ENCODE results near the gene LSM14A.
"Not testable (repeated sequence)": the region's sequence is repeated elsewhere in the genome, so short reads cannot be mapped to it uniquely, and the experiment has no call there.

LSM14A gene

DNA sequence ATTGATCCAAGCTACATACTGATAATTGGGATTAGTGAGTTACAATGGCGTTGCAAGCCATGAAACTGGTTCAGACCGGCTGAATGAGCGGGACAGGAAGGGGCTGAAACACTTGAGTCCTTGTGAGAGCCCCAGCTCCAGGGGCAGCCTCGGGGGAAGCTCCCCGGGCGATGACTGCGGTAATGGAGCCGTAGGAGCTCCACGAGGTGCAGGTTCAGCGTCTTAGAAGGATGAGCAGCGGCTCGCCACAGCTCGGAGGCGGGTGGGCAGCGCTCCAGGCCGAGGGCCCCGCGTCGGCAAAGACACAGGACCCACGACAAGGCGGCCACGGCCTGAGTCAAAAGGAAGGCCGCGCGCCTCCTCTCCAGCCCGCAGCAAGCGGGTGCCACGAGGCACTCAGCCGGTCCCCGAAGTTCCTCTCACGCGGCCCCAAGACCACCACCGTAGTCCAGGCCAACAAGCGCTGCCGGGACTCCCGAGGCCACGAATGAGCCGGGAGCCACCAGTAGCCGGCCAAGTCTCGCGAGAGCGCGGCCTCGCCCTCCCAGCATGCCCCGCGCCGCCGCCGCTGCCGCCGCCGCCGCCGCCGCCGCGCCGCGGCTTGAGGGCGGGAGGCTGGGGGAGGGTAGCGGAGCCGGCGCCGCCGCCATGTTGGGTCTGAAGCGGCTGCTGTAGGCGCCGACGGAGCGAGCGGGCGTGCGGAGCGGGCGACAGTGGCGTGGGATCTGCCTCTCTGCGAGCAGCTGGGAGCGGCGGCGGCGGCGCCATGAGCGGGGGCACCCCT, at the start of gene LSM14A:
TSS of gene LSM14A (plus strand) at position 628 of the 784 bp plus-strand sequence. CDS start at position 767, 139 bp downstream.
- Histone ChIP-seq H3K79me2 (ENCODE audit: control insufficient read depth, insufficient read depth, low read length, unreplicated experiment) (peaks cover 46% of the 10 kb centered on the region), H3K4me3 (ENCODE audit: low read depth, low read length) (peak within 1 kb of the TSS; percentile 73), H3K27ac (ENCODE audit: low read depth, low read length) (peak within 1 kb of the TSS; percentile 91), H3K27me3 (ENCODE audit: insufficient read depth, low read length) (no peaks in the 10 kb centered on the region), H3K36me3 (ENCODE audit: insufficient read depth, low read length) (peaks cover 3% of the 10 kb centered on the region; the same call in 1 of the 2 replicates), H2AFZ (ENCODE audit: low read length, unreplicated experiment) (peak within 1 kb of the TSS; percentile 89), H3K4me1 (ENCODE audit: control insufficient read depth, insufficient read depth, low read length, unreplicated experiment) (peaks cover 15% of the 10 kb centered on the region)

DNA sequence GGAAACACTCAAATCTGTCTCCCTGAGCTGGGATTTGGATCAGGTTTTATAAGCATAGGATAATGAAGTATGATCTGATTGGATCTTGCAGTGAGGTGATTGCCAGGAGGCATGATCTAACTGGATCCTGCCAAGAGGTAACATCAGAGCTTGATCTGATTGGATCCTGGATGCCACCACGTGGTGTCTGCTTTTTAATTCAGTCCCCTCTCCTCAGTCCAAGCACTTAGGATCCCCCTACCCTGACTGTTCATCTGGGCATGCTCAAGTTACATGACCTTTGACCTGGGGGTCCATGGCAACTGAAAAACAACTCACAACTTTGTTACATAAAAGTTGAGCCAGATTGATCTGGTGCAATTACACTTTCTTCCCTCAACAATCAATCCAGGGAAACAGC, 47.5 kb upstream of the LSM14A start:
- no peak overlapping the region for H3K27ac ChIP-seq (ENCODE audit: low read depth, low read length)
- H2AFZ ChIP-seq (ENCODE audit: low read length, unreplicated experiment), result no peak overlapping the region
- H3K4me3 ChIP-seq (ENCODE audit: low read depth, low read length), result no peak overlapping the region
- no peaks in the 10 kb centered on the region for H3K4me1 ChIP-seq (ENCODE audit: control insufficient read depth, insufficient read depth, low read length, unreplicated experiment)
- H3K27me3 ChIP-seq (ENCODE audit: insufficient read depth, low read length), result no peaks in the 10 kb centered on the region
- no peaks in the 10 kb centered on the region for H3K36me3 ChIP-seq (ENCODE audit: insufficient read depth, low read length)
- no peaks in the 10 kb centered on the region for H3K79me2 ChIP-seq (ENCODE audit: control insufficient read depth, insufficient read depth, low read length, unreplicated experiment)

GRCh38 chr19:34126966-34127365, 45.3 kb upstream of the LSM14A start:
- Histone ChIP-seq H3K4me1 (ENCODE audit: control insufficient read depth, insufficient read depth, low read length, unreplicated experiment) (no peaks in the 10 kb centered on the region), H3K4me3 (ENCODE audit: low read depth, low read length) (no peak overlapping the region), H3K79me2 (ENCODE audit: control insufficient read depth, insufficient read depth, low read length, unreplicated experiment) (no peaks in the 10 kb centered on the region), H3K27ac (ENCODE audit: low read depth, low read length) (no peak overlapping the region), H3K36me3 (ENCODE audit: insufficient read depth, low read length) (no peaks in the 10 kb centered on the region), H2AFZ (ENCODE audit: low read length, unreplicated experiment) (no peak overlapping the region), H3K27me3 (ENCODE audit: insufficient read depth, low read length) (no peaks in the 10 kb centered on the region)

- no peaks in the 10 kb centered on the region for H3K27me3 ChIP-seq (ENCODE audit: insufficient read depth, low read length)
- H3K36me3 ChIP-seq (ENCODE audit: insufficient read depth, low read length), result no peaks in the 10 kb centered on the region
- no peaks in the 10 kb centered on the region for H3K79me2 ChIP-seq (ENCODE audit: control insufficient read depth, insufficient read depth, low read length, unreplicated experiment)
- no peak overlapping the region for H3K4me3 ChIP-seq (ENCODE audit: low read depth, low read length)
- no peaks in the 10 kb centered on the region for H3K4me1 ChIP-seq (ENCODE audit: control insufficient read depth, insufficient read depth, low read length, unreplicated experiment)
- no peak overlapping the region for H2AFZ ChIP-seq (ENCODE audit: low read length, unreplicated experiment)
- no peak overlapping the region for H3K27ac ChIP-seq (ENCODE audit: low read depth, low read length)
Measured at GRCh38 chr19:34127684-34128189, 44.6 kb upstream of the LSM14A start.

GRCh38 chr19:34128558-34129250, 43.6 kb upstream of the LSM14A start:
- no peak overlapping the region for H3K4me3 ChIP-seq (ENCODE audit: low read depth, low read length)
- H3K79me2 ChIP-seq (ENCODE audit: control insufficient read depth, insufficient read depth, low read length, unreplicated experiment), result no peaks in the 10 kb centered on the region
- no peaks in the 10 kb centered on the region for H3K36me3 ChIP-seq (ENCODE audit: insufficient read depth, low read length)
- no peak overlapping the region for H3K27ac ChIP-seq (ENCODE audit: low read depth, low read length)
- H2AFZ ChIP-seq (ENCODE audit: low read length, unreplicated experiment), result no peak overlapping the region
- H3K27me3 ChIP-seq (ENCODE audit: insufficient read depth, low read length), result no peaks in the 10 kb centered on the region
- no peaks in the 10 kb centered on the region for H3K4me1 ChIP-seq (ENCODE audit: control insufficient read depth, insufficient read depth, low read length, unreplicated experiment)

GRCh38 chr19:34131100-34131499, 41.2 kb upstream of the LSM14A start:
- Histone ChIP-seq H3K27me3 (ENCODE audit: insufficient read depth, low read length) (no peaks in the 10 kb centered on the region), H3K27ac (ENCODE audit: low read depth, low read length) (no peak overlapping the region), H3K36me3 (ENCODE audit: insufficient read depth, low read length) (no peaks in the 10 kb centered on the region), H2AFZ (ENCODE audit: low read length, unreplicated experiment) (no peak overlapping the region), H3K4me3 (ENCODE audit: low read depth, low read length) (no peak overlapping the region), H3K79me2 (ENCODE audit: control insufficient read depth, insufficient read depth, low read length, unreplicated experiment) (no peaks in the 10 kb centered on the region), H3K4me1 (ENCODE audit: control insufficient read depth, insufficient read depth, low read length, unreplicated experiment) (no peaks in the 10 kb centered on the region)

- not testable (repeated sequence) for H3K4me3 ChIP-seq (ENCODE audit: low read depth, low read length); H3K27ac ChIP-seq (ENCODE audit: low read depth, low read length); H3K4me1 ChIP-seq (ENCODE audit: control insufficient read depth, insufficient read depth, low read length, unreplicated experiment); H3K79me2 ChIP-seq (ENCODE audit: control insufficient read depth, insufficient read depth, low read length, unreplicated experiment); H2AFZ ChIP-seq (ENCODE audit: low read length, unreplicated experiment); H3K36me3 ChIP-seq (ENCODE audit: insufficient read depth, low read length); H3K27me3 ChIP-seq (ENCODE audit: insufficient read depth, low read length)
Measured at GRCh38 chr19:34132145-34132544, 40.2 kb upstream of the LSM14A start.

- H3K27ac ChIP-seq (ENCODE audit: low read depth, low read length); H3K27me3 ChIP-seq (ENCODE audit: insufficient read depth, low read length); H3K4me3 ChIP-seq (ENCODE audit: low read depth, low read length); H2AFZ ChIP-seq (ENCODE audit: low read length, unreplicated experiment); H3K4me1 ChIP-seq (ENCODE audit: control insufficient read depth, insufficient read depth, low read length, unreplicated experiment); H3K36me3 ChIP-seq (ENCODE audit: insufficient read depth, low read length); H3K79me2 ChIP-seq (ENCODE audit: control insufficient read depth, insufficient read depth, low read length, unreplicated experiment): not testable (repeated sequence)
Measured at GRCh38 chr19:34132706-34133105, 39.6 kb upstream of the LSM14A start.

DNA sequence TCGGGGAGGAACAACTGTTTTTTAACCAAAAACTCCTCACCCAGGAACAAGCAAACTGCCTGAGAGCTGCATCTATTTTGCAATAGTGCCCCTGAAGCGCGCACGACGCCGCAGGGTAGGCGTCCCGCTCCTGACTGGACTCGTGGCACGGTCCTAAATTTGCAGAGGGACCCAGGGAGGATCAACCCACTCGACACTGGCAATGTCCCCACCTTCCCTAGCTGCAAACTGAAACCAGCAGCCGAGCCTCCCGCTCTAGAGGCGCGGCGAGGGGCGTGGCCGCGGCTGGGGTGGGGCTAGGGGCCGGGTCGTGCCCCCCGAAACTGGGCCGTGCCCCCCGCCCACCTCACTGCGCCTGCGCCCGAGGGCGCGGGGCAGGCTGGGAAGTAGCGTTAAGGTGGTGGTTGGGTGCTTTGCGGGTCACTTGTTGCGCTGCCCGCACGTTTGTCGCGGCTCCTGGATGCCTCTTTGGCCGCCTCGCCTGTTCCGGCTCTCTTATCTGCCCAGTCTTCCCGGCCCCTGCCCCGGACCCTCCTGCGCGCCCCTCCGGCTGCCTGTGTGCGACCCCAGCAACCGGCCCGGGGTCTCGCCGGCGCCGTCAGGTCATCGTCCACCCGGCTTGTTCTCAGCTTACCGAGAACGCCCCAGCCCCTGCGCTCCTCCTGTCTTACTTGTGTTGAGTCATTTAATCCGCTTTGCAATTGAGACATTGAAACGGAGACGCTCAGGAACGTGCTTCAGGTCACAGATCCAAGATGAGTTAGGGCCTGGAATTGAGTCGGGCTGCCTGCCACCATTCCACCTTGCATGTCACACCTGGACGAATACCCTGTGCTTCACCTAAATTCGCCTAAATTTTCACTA, 37.9 kb upstream of the LSM14A start:
- no peaks in the 10 kb centered on the region for H3K27me3 ChIP-seq (ENCODE audit: insufficient read depth, low read length)
- no peaks in the 10 kb centered on the region for H3K36me3 ChIP-seq (ENCODE audit: insufficient read depth, low read length)
- peak overlapping the region; percentile 75 for H3K27ac ChIP-seq (ENCODE audit: low read depth, low read length)
- peak overlapping the region; percentile 79 for H3K4me3 ChIP-seq (ENCODE audit: low read depth, low read length)
- H3K4me1 ChIP-seq (ENCODE audit: control insufficient read depth, insufficient read depth, low read length, unreplicated experiment), result no peaks in the 10 kb centered on the region
- no peaks in the 10 kb centered on the region for H3K79me2 ChIP-seq (ENCODE audit: control insufficient read depth, insufficient read depth, low read length, unreplicated experiment)
- peak overlapping the region; percentile 96 for H2AFZ ChIP-seq (ENCODE audit: low read length, unreplicated experiment)

DNA sequence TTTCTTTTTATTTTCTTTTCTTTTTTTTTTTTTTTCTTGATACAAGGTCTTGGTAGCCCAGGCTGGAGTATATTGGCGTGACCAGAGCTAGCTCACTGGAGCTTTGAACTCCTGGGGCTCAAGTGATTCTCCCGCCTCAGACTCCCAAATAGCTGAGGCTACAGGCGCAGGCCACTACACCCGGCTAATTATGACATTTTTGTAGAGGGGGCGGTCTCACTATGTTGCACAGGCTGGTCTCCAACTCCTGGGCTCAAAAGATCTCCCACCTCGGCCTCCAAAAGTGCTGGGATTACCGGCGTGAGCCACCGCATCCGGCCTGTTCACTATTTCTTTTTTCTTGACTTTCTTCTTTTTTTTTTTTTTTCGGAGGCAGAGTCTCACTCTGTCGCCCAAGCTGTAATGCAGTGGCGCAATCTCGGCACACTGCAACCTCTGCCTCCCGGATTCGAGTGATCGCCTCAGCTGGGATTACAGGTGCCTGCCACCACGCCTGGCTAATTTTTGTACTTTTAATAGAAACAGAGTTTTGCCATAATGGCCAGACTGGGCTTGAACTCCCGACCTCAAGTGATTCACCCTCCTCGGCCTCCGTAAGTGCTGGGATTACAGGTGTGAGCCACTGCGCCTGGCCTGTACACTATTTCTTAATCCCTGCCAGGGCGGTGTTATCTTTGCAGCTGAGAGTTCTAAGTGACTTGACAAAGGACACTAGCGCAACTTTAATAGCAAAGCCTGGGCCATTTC, 37.1 kb upstream of the LSM14A start:
- H3K4me3 ChIP-seq (ENCODE audit: low read depth, low read length), result peak overlapping the region; percentile 79
- no peaks in the 10 kb centered on the region for H3K4me1 ChIP-seq (ENCODE audit: control insufficient read depth, insufficient read depth, low read length, unreplicated experiment)
- no peaks in the 10 kb centered on the region for H3K79me2 ChIP-seq (ENCODE audit: control insufficient read depth, insufficient read depth, low read length, unreplicated experiment)
- H3K27ac ChIP-seq (ENCODE audit: low read depth, low read length), result peak overlapping the region; percentile 75
- H2AFZ ChIP-seq (ENCODE audit: low read length, unreplicated experiment), result no peak overlapping the region
- H3K27me3 ChIP-seq (ENCODE audit: insufficient read depth, low read length), result no peaks in the 10 kb centered on the region
- H3K36me3 ChIP-seq (ENCODE audit: insufficient read depth, low read length), result no peaks in the 10 kb centered on the region
